ENCODE results near the gene ANO2. TPM values are rescaled to one million over a fixed set of nuclear protein-coding genes. Genes with fewer than 3 reads are reported as not detected.

ANO2 gene
- total RNA-seq (0.21 and 0.63 TPM in 2 replicates), polyA plus RNA-seq (not detected in 2 replicates)

DNA sequence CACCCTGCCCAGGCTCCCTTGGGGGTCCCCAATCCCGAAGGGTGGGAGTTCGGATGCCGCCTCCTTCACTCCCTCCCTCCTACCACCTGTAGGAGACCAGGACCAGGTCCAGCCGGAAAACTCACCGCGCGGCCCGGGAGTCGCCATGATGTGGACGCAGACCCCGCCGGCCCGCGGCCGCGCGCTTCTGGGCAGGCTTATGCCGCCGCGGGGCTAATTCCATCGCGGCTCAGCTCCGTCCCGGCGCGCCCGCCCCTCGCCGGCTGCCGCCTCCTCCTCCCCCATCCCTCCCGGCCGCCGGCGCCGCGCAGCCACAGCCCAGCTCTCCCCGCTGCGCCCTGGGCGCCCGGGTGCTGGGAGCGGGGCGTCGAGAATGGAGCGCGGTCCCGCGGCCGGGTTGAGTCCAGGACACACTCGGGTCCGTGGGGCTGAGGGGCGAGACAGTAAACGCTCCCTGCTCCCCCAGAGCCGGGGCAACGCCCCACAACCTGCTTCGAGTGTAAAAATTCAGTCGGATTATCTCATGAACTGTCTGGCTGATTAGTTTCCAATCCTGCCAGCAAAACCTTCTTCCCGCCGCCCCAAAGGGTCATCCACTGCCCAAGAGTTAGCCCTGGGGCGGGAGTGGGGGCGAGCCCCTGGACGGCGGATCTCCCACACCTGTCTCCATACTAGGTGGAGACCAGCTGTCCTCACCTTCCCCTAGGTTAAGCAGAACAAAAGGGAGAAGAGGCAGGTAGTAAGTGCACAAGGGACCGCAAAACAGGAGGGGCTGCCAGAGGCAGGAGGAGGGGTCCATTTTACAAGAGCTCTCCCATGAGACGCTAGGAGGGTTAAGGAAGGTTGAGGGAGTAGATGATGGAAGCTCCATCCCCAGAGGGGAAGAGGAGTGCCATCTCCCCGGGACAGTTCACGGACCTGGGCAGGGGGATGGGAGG is at the start of gene ANO2:
Gene ANO2, minus strand, starts transcription at position 189 of the 938 bp plus-strand sequence. Its CDS starts 42 bp downstream, at position 147.
- DNase-seq (ENCODE audit: low read depth in 1 of 2, low spot score in 1 of 2): peak; percentile 25 to 80
- Histone ChIP-seq H3K9me3 (ENCODE audit: low read depth) (no peaks in the 10 kb centered on the region), H3K36me3 (no peaks in the 10 kb centered on the region), H3K27me3 (peaks cover 43% of the 10 kb centered on the region), H3K27ac (no peak within 1 kb of the TSS), H3K4me1 (ENCODE audit: low read depth) (no peaks in the 10 kb centered on the region), H3K4me3 (peak within 1 kb of the TSS; percentile 43)
- TF ChIP-seq, protein P1, sequence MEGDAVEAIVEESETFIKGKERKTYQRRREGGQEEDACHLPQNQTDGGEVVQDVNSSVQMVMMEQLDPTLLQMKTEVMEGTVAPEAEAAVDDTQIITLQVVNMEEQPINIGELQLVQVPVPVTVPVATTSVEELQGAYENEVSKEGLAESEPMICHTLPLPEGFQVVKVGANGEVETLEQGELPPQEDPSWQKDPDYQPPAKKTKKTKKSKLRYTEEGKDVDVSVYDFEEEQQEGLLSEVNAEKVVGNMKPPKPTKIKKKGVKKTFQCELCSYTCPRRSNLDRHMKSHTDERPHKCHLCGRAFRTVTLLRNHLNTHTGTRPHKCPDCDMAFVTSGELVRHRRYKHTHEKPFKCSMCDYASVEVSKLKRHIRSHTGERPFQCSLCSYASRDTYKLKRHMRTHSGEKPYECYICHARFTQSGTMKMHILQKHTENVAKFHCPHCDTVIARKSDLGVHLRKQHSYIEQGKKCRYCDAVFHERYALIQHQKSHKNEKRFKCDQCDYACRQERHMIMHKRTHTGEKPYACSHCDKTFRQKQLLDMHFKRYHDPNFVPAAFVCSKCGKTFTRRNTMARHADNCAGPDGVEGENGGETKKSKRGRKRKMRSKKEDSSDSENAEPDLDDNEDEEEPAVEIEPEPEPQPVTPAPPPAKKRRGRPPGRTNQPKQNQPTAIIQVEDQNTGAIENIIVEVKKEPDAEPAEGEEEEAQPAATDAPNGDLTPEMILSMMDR (IDR thresholded peaks at IDR 0.05; ENCODE audit: low read depth, low read length): no peak

DNA sequence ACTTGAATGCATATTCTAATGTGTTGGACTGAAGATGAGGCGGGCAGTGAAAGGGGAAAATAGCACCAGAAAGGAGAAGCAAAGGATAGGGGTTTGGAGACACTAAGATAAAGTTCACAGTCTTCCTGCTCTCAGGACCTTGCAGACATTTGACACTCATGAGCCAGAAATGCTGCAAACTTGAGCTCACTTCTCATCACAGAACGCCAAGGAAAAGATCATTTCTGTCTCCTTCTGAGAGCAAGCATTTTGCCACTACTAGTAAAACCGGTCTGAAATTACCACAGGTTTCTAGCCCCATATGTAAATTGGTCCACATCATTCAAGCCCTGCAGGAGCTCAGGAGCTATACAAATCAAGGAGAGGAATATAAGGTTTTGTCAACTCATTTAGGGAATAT is 44.6 kb upstream of the ANO2 start:
- Histone ChIP-seq H3K9me3 (ENCODE audit: low read depth) (no peaks in the 10 kb centered on the region), H3K4me1 (ENCODE audit: low read depth) (no peaks in the 10 kb centered on the region), H3K4me3 (no peak overlapping the region), H3K27me3 (no peaks in the 10 kb centered on the region), H3K27ac (no peak overlapping the region), H3K36me3 (no peaks in the 10 kb centered on the region)
- no peak for DNase-seq (ENCODE audit: low read depth in 1 of 2, low spot score in 1 of 2)
- TF ChIP-seq, protein P1 (IDR thresholded peaks at IDR 0.05; ENCODE audit: low read depth, low read length): no peak

DNA sequence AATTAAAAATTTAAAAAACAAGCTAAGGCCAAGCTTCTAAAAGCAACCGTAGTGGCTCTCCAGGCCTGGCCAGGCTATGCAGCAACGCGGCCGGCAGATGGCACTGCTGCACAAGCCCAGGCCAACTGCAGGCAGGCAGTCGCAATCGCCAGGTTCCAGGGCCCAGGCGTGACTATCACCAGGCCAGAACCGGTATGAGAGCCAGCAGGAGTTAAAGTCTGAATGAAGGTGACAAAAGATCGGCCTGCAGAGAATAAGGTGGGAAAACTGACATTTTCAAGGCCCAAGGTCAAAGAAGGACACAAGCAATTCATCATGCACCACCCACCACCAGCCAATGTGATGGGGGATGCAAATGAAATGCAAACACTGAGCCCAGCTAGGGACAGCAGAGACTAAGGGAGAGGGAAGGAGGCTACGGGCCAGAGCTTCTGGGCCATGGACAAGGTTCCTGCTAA is 43.6 kb upstream of the ANO2 start:
- Histone ChIP-seq H3K27ac (no peak overlapping the region), H3K27me3 (no peaks in the 10 kb centered on the region), H3K9me3 (ENCODE audit: low read depth) (no peaks in the 10 kb centered on the region), H3K36me3 (no peaks in the 10 kb centered on the region), H3K4me1 (ENCODE audit: low read depth) (no peaks in the 10 kb centered on the region), H3K4me3 (no peak overlapping the region)
- TF ChIP-seq, protein P1 (IDR thresholded peaks at IDR 0.05; ENCODE audit: low read depth, low read length): peak; percentile 99
- peak; percentile 81 to 87 for DNase-seq (ENCODE audit: low read depth in 1 of 2, low spot score in 1 of 2)

DNA sequence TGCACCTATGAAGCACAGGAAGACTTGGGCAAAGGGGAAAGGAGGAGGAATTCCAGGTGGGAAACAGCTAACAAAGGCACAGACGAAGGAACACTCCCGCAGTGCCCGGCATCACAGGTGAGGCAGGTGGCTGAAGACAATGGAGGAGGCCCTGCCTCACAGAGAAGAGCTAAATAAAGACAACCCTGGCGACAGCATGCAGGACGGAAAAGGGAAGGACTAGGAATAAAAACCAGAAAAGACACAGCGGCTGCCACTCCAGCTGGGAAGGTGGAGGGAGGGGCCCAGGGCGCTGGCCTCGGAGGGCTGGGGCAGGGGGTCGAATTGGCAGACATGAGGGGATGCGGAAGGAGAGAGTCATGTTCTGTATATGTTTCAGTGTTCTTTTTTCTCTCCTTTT is 43.0 kb upstream of the ANO2 start:
- no peaks in the 10 kb centered on the region for H3K36me3 ChIP-seq
- H3K9me3 ChIP-seq (ENCODE audit: low read depth): no peaks in the 10 kb centered on the region
- no peaks in the 10 kb centered on the region for H3K4me1 ChIP-seq (ENCODE audit: low read depth)
- H3K27ac ChIP-seq: no peak overlapping the region
- TF ChIP-seq, protein P1 (IDR thresholded peaks at IDR 0.05; ENCODE audit: low read depth, low read length): no peak
- no peak overlapping the region for H3K4me3 ChIP-seq
- no peaks in the 10 kb centered on the region for H3K27me3 ChIP-seq
- no peak for DNase-seq (ENCODE audit: low read depth in 1 of 2, low spot score in 1 of 2)

DNA sequence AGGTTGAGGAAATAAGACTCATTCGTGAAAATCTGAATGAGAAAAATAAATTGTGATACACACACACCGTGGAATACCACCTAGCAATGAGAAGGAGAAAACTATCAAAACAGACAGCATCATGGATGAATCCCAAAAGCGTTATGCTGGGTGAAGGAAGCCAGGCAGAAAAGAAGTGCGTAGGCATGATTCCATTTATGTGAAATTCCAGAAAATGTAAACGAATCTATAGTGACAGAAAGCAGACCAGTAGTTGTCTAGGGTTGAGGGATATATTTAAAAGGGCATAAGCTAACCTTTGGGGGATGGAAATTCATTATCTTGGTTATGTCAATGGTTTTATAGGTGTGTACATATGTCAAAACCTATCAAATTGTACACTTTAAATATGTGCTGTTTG is 42.5 kb upstream of the ANO2 start:
- H3K4me3 ChIP-seq: no peak overlapping the region
- H3K36me3 ChIP-seq: no peaks in the 10 kb centered on the region

More for the DNA sequence above, 42.5 kb upstream of the ANO2 start:
- Histone ChIP-seq H3K9me3 (ENCODE audit: low read depth) (no peaks in the 10 kb centered on the region), H3K27ac (no peak overlapping the region), H3K27me3 (no peaks in the 10 kb centered on the region), H3K4me1 (ENCODE audit: low read depth) (no peaks in the 10 kb centered on the region)
- TF ChIP-seq, protein P1 (IDR thresholded peaks at IDR 0.05; ENCODE audit: low read depth, low read length): no peak
- DNase-seq (ENCODE audit: low read depth in 1 of 2, low spot score in 1 of 2): no peak

All from cardiac muscle cell (in vitro differentiated cells and primary cell).